ENCODE results near the gene WBP2.

- TF ChIP-seq CTCF (IDR thresholded peaks at IDR 0.05), result peak in 1 of 4 experiments; percentile 17
- TF ChIP-seq POLR2A (IDR thresholded peaks at IDR 0.05), result peak; percentile 50
Measured at GRCh38 chr17:75876938-75877751, 22.0 kb upstream of the WBP2 start.

All from prostate gland (tissue), 2 donors.